Neural progenitor cell (in vitro differentiated cells): Measurements from ENCODE around the gene RGS7.

Experiments
- CTCF ChIP-seq: fragments of 200-600 bp; sonication (generic); IDR thresholded peaks from 2 replicates; pipeline ENCODE4 v1.5.1; 2017; ENCODE audit warnings: antibody characterized with exemption, mild to moderate bottlenecking
- EZH2 ChIP-seq: fragments of 200-600 bp; sonication (generic); IDR thresholded peaks from 2 replicates; pipeline ENCODE4 v1.6.1; 2017; ENCODE audit warnings: antibody characterized with exemption, mild to moderate bottlenecking, moderate library complexity
- EZH2phosphoT487 ChIP-seq: fragments of 200-600 bp; sonication (generic); IDR thresholded peaks from 2 replicates; pipeline ENCODE4 v1.6.1; 2017; ENCODE audit warnings: antibody characterized with exemption

GRCh38 chr1:240794046-240794843 lies 562.8 kb downstream of the RGS7 start:
- no peak for TF ChIP-seq CTCF
- no peak for TF ChIP-seq EZH2
- TF ChIP-seq EZH2phosphoT487 = no peak
